AG04450 (cell line): ENCODE results near the gene SHC3. TPM values are rescaled to one million over a fixed set of nuclear protein-coding genes. Genes with fewer than 3 reads are reported as not detected.

Experiments
- CTCF ChIA-PET: fragments of 300-600, 350-600 bp; formaldehyde crosslinking; extraction: SDS; loops from one replicate; lab custom pipeline; 2022; ENCODE audit warnings: antibody characterized with exemption, inconsistent platforms; lab: Charles Lee
- POLR2A ChIA-PET: fragments of 350-600 bp; formaldehyde crosslinking; extraction: SDS; loops from one replicate; lab custom pipeline; 2021; ENCODE audit warnings: antibody characterized with exemption, inconsistent platforms; lab: Yijun Ruan, JAX
- DNase-seq: peaks from one replicate; pipeline ENCODE4 v3.0.0-alpha.2; 2011; ENCODE audit warnings: low read depth, low spot score
- H3K27ac ChIP-seq: one replicate; pipeline ENCODE4 v1.5.1; 2012; ENCODE audit warnings: low read depth, low read length, control low read depth
- H3K27me3 ChIP-seq: one replicate; pipeline ENCODE4 v1.6.0; 2012; ENCODE audit warnings: low read length; ENCODE audit not compliant: control insufficient read depth, insufficient read depth
- H3K4me3 ChIP-seq: 2 replicates; pipeline ENCODE4 v1.5.1; 2011; ENCODE audit warnings: mild to moderate bottlenecking, low read depth, low read length, control low read depth
- H3K9me3 ChIP-seq: 2 replicates; pipeline ENCODE4 v1.5.1; 2012; ENCODE audit warnings: low read length; ENCODE audit not compliant: control insufficient read depth, insufficient read depth
- polyA plus RNA-seq: library from polyadenylated mRNA; depleted of rRNA; stranded (reverse); fragments of >200 nt; gene quantifications from 2 replicates; pipeline ENCODE4 v1.2.3, GENCODE V29; 2011
- TF ChIP-seq, protein P1 (sequence below): IDR thresholded peaks from 2 replicates; pipeline ENCODE4 v1.5.1; 2011; ENCODE audit warnings: low read depth, low read length, control low read depth, inconsistent platforms

Gene SHC3
- polyA plus RNA-seq, 1 experiment = 4.3 TPM

DNA sequence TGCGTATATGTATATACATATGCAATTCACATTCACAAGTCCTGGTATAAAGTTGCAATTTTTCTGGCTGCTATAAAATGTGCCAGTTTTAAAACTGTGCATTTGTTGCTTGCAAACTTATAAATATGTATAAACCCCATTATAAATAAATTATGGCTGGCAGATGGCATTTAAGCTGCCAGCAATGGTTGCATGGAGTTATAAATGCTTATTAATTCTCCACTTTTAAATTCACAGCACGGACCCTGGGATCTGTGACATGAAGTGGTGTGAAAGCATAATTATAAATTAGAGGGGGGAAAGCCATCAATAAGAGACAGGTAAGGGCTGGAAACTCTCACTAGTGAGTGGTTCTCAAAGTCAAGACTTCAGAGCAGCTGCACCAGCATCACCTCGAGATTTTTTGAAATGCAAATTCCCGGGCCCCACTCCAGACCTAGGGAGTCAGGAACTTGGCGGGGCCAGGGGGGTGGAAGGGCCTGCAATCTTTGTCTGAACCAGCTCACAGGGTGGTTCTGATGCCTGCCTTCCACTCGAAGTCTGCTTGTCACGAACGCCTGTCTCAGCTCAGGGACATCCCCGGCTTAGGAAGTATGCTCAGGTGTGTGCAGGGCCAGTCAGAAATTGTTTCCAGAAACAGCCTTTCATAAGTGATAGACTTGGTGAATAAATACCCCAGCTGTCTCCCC lies 170.4 kb downstream of the SHC3 start:
- ChIA-PET CTCF (interaction anchor here (1.1 to 1.7 kb wide), 2 partner anchors 15 to 271 kb away, joined by 3 to 4 read pairs; no protein-coding TSS in a partner anchor), POLR2A (no interaction called here)
- TF ChIP-seq, protein P1, sequence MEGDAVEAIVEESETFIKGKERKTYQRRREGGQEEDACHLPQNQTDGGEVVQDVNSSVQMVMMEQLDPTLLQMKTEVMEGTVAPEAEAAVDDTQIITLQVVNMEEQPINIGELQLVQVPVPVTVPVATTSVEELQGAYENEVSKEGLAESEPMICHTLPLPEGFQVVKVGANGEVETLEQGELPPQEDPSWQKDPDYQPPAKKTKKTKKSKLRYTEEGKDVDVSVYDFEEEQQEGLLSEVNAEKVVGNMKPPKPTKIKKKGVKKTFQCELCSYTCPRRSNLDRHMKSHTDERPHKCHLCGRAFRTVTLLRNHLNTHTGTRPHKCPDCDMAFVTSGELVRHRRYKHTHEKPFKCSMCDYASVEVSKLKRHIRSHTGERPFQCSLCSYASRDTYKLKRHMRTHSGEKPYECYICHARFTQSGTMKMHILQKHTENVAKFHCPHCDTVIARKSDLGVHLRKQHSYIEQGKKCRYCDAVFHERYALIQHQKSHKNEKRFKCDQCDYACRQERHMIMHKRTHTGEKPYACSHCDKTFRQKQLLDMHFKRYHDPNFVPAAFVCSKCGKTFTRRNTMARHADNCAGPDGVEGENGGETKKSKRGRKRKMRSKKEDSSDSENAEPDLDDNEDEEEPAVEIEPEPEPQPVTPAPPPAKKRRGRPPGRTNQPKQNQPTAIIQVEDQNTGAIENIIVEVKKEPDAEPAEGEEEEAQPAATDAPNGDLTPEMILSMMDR = no peak
- no peak overlapping the region for H3K27ac ChIP-seq
- no peaks in the 10 kb centered on the region for H3K9me3 ChIP-seq
- no peaks in the 10 kb centered on the region for H3K27me3 ChIP-seq
- DNase-seq = no peak
- H3K4me3 ChIP-seq = no peak overlapping the region

DNA sequence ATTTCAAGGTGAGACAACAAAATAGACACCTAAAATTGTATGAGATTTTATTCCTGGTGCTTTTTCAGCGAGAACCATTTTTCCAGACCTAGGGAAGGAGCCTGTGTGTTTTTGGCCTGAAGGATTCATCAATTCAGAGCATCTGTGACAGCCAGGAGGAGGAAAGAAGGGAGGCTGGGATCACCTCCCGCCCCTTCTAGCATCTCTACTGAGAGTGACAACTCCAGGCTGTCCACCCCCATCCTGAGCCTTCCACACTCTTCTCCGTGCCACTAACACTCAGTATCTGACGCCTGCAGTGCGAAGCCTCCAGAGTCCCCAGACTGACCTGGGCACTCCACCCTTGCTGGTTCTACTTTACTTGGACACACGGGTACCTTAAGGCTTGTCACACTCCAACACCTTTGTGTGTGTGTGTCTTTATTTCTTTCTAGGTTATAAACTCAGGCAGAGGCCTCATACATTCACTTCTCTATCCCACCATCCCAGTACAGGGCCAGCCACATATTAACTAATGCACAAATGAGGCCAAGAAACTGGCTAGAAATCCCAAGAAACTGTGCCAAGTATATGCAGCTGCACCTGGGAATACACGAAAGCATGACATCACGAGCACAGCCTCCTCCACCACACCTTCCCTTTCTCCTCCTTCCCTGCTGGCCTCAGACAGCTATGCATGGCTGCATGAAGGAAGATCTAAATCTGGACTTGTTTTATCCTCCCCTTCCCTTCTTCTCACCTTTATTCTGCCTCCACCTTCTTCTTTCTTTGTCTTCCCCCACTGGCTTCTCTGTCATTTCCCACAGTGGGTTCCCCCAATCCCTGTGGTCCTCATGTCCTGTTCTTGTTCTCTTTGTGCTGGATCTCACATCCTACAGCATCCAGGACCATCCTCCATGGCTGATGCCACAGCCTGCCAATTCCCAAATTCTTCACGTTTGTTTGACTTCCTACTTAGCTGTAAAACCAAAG lies 171.3 kb downstream of the SHC3 start:
- Histone ChIP-seq H3K27ac (no peak overlapping the region), H3K9me3 (no peaks in the 10 kb centered on the region), H3K27me3 (no peaks in the 10 kb centered on the region), H3K4me3 (no peak overlapping the region)
- DNase-seq = no peak
- TF ChIP-seq, protein P1 = no peak
- ChIA-PET CTCF (interaction anchor here (1.1 kb wide), 1 partner anchor 73 kb away, joined by 3 read pairs; no protein-coding TSS in a partner anchor), POLR2A (no interaction called here)

DNA sequence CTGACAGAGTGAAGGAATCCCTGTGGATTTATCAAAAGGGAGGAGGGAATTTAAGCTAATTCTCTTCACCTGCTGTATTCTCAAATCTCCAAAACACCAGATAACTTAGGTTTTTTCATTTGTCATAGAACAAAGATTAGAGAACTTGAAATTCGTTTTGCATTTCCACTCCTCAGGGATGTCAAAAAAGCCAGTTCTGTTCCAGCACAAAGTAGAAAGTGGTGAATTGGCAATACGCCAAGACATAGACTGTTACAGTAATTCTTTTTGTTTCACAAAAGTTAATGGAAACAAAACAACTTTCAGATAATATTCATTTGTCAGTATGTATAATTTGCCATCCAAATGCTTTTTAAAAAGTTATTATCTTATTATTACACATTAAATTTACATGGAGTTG lies 172.4 kb downstream of the SHC3 start:
- no peaks in the 10 kb centered on the region for H3K9me3 ChIP-seq
- H3K27me3 ChIP-seq = no peaks in the 10 kb centered on the region
- ChIA-PET CTCF (interaction anchor here (1.1 kb wide), 1 partner anchor 74 kb away, joined by 3 read pairs; no protein-coding TSS in a partner anchor), POLR2A (no interaction called here)
- no peak overlapping the region for H3K4me3 ChIP-seq
- DNase-seq = no peak
- H3K27ac ChIP-seq = no peak overlapping the region
- TF ChIP-seq, protein P1 = no peak

DNA sequence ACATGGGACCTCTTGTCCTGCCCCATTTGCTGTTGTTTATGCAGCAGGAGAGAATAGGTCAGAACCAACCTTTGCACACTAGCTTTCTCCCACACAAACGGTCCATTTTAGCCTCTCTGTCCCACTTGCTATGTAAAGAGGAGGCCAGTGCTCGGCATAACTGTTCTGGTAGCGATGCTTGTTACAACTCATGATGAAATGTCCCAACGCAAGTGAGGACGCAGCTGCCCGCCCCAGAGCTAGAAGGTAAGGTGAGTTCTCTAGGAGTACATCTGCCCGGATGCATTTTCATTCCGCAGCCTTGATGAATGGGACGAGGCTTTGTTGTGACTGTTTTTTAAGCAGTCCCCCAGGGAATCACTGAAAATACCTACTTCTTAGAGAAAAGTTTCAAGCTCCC lies 173.3 kb downstream of the SHC3 start:
- H3K27me3 ChIP-seq = no peaks in the 10 kb centered on the region
- TF ChIP-seq, protein P1 = no peak
- H3K4me3 ChIP-seq = no peak overlapping the region
- CTCF ChIA-PET = interaction anchor here (0.6 kb wide), 1 partner anchor 256 kb away, joined by 4 read pairs; no protein-coding TSS in a partner anchor
- POLR2A ChIA-PET = no interaction called here
- H3K27ac ChIP-seq = no peak overlapping the region
- no peaks in the 10 kb centered on the region for H3K9me3 ChIP-seq
- no peak for DNase-seq
